Measurements from ENCODE around the gene ZNF549. TPM values are rescaled to one million over a fixed set of nuclear protein-coding genes. Genes with fewer than 3 reads are reported as not detected.
"Not testable (repeated sequence)": the region's sequence is repeated elsewhere in the genome, so short reads cannot be mapped to it uniquely, and the experiment has no call there.

Gene ZNF549
- total and polyA plus RNA-seq, 8 donors: 1.2 to 3.5 (median 1.9) TPM

DNA sequence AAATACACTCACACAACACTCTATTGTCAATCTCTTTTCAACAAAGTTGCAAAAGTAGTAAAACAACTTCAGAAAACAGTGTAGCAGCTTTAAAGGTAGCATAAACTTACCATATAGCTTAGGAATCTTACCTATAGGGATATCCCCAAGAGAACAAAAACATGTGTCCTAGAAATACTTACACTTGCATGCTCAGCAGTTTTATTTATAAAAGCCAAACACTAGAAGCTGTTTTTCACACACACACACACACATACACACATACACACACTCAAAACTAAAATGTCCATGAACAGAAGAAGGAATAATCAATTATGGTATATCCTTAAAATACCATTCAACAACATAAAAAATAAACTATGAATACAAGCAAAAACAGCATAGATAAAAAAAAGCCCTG lies 15.7 kb upstream of the ZNF549 start:
- H3K27me3 ChIP-seq: no peaks in the 10 kb centered on the region
- H3K27ac ChIP-seq: no peak overlapping the region
- ATAC-seq (no peak), FAIRE-seq (no peak), DNase-seq (no peak)
- H3K36me3 ChIP-seq: peaks cover 0 to 11% (median 4%) of the 10 kb centered on the region in 3 donors
- H3K4me3 ChIP-seq: no peak overlapping the region
- H3K4me1 ChIP-seq: no peaks in the 10 kb centered on the region
- no peak for TF ChIP-seq CTCF (IDR thresholded peaks at IDR 0.05)
- H3K9me3 ChIP-seq: no peaks in the 10 kb centered on the region
- intact Hi-C loops (cut with DNase I): no loop called here

DNA sequence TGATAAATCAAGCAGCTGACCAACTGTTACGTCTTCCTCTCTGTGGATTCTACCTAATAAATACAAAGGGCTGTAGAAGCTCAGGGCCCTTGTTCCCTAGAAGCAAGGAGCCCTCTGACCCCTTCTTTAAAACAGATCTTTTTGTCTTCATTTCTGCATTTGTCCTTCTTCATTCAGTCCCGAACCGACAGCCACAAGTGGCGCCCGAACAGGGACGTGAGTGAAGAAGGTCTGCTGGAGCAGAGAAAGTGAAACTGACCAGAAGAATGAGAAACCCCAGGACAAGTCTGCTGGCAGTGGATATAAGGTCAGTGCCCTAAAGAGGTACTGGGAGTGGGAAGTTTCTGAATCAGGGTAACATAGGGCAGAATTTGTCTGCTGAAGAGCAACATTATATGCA lies 14.3 kb upstream of the ZNF549 start:
- FAIRE-seq (no peak), DNase-seq (no peak), ATAC-seq (no peak)
- H3K27me3 ChIP-seq: no peaks in the 10 kb centered on the region
- H3K4me3 ChIP-seq: no peak overlapping the region
- H3K36me3 ChIP-seq: no peaks in the 10 kb centered on the region
- no peak for TF ChIP-seq CTCF (IDR thresholded peaks at IDR 0.05)
- H3K27ac ChIP-seq: no peak overlapping the region
- WGBS, 2 donors: 88 to 96% methylated on average over 6 of the region's 6 CpGs
- H3K9me3 ChIP-seq: no peaks in the 10 kb centered on the region
- no peaks in the 10 kb centered on the region for H3K4me1 ChIP-seq
- intact Hi-C loops (cut with DNase I): no loop called here

- intact Hi-C loops (cut with DNase I): no loop called here
- no peaks in the 10 kb centered on the region for H3K27me3 ChIP-seq
- no peak for DNase-seq
- no peak for ATAC-seq
- FAIRE-seq: no peak
- H3K4me1 ChIP-seq: no peaks in the 10 kb centered on the region
- no peak for TF ChIP-seq CTCF (IDR thresholded peaks at IDR 0.05)
- H3K4me3 ChIP-seq: no peak overlapping the region
- no peaks in the 10 kb centered on the region for H3K36me3 ChIP-seq
- no peaks in the 10 kb centered on the region for H3K9me3 ChIP-seq
- no peak overlapping the region for H3K27ac ChIP-seq
- 78 to 93% methylated on average over 5 of the region's 5 CpGs for WGBS, 2 donors
These were observed 11.9 kb upstream of the ZNF549 start for GRCh38 chr19:57515255-57515654.

- H3K27me3 ChIP-seq; intact Hi-C loops (cut with DNase I); ATAC-seq; DNase-seq; H3K36me3 ChIP-seq; H3K27ac ChIP-seq; H3K9me3 ChIP-seq; FAIRE-seq; H3K4me3 ChIP-seq; H3K4me1 ChIP-seq: not testable (repeated sequence)
- WGBS, 2 donors: 83 to 89% methylated on average over 4 of the region's 4 CpGs
These were observed 9.1 kb upstream of the ZNF549 start for GRCh38 chr19:57518021-57518420.

DNA sequence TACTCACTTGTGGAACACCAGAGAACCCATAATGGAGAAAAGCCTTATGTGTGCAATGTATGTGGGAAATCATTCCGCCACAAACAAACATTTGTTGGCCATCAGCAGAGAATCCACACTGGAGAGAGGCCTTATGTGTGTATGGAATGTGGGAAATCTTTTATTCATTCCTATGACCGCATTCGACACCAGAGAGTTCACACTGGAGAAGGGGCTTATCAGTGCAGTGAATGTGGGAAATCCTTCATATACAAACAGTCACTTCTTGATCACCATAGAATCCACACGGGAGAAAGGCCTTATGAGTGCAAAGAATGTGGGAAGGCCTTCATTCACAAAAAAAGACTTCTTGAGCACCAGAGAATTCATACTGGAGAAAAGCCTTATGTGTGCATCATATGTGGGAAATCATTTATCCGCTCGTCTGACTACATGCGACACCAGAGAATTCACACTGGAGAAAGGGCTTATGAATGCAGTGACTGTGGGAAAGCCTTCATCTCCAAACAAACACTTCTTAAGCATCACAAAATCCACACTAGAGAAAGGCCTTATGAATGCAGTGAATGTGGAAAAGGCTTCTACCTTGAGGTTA lies 10.9 kb downstream of the ZNF549 start:
- H3K36me3 ChIP-seq: peaks cover 6 to 53% (median 23%) of the 10 kb centered on the region in 3 donors
- H3K9me3 ChIP-seq: peaks cover 0 to 15% (median 3%) of the 10 kb centered on the region in 4 donors
- no peak overlapping the region for H3K4me3 ChIP-seq
- H3K27ac ChIP-seq: no peak overlapping the region
- no peaks in the 10 kb centered on the region for H3K4me1 ChIP-seq
- FAIRE-seq (no peak), ATAC-seq (no peak), DNase-seq (no peak)
- TF ChIP-seq CTCF (IDR thresholded peaks at IDR 0.05): no peak
- intact Hi-C loops (cut with DNase I): no loop called here
- H3K27me3 ChIP-seq: no peaks in the 10 kb centered on the region
- 97 to 100% methylated on average over 7 of the region's 7 CpGs for WGBS, 2 donors
